GM21390 (cell line): Measurements from ENCODE around the gene PKP1.

Experiments
- ATAC-seq: cut with Tn5 transposase; IDR thresholded peaks from one replicate; pipeline ENCODE4 v1.9.1; 2021; ENCODE audit not compliant: unreplicated experiment

The PKP1 gene

DNA sequence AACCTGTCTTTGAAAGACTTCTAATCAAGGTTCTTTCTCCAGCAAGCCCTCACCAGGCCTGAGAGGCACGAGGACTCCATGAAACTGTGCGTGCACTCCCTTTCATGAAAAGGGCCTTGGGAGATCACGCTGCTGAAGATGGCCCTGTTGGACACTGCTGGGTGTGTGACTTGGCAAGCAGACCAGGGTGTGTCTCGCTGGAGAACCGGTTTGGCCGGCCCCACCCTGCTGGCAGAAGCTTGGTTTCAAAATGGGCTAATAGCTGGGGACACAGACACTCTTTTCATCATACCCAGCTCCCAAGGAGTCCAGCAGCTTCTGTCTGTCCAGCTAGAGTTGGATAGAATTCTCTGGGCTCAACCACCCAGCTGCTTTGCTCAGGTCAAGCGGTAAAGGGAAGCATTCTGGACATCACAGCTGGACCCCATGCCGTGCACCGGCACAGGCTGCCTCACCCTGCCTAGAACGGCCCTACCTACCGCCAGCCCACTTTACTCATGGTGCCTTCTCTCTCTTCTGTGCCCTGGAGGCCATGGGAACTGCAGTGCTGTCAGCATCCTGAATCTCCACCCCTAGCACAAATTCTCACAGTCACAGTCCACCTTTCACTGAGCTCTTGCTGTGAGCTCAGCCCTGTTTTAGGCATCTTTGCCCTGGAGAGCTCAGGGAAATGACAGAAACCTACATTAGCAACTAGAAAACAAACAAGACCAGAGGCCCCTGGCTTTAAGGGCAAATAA is 24.6 kb downstream of the PKP1 start:
- ATAC-seq, result no peak

- ATAC-seq, result no peak
Observed at GRCh38 chr1:201309416-201309815, 26.1 kb downstream of the PKP1 start.

DNA sequence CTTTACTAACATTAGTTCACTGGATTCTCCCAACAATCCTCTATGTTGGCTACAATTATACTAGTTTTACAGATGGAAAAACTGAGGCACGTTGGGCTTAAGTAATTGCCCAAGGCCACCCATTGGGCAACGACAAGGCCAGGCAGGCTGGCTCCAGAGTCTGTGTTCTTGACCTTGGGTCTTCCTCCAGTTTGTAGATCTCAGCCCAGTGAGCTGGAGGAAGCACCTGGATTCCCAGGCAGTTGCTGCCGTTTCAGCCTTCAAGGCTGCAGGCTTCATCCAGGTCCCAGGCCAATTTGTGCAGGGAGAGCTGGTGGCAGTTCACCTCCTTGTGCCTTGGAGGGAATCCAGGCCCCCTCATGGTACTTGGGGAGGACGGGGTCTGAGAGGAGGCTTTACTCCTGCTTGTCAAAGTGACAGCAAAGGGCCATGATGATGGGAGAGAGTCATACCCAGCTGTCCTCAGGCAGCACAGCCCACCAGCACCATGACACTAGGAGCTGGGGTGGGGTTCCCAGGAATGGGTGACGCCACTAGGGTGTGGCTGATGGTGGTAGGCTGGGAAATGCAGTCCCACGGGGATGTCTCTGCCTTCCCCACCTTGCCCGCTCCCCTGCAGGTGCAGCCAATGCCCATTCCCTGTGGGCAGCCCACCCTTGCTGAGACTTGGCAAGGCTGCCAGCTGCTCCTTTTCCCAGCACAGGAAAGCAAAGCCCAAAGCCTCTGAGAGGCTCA is 27.1 kb downstream of the PKP1 start:
- no peak for ATAC-seq

DNA sequence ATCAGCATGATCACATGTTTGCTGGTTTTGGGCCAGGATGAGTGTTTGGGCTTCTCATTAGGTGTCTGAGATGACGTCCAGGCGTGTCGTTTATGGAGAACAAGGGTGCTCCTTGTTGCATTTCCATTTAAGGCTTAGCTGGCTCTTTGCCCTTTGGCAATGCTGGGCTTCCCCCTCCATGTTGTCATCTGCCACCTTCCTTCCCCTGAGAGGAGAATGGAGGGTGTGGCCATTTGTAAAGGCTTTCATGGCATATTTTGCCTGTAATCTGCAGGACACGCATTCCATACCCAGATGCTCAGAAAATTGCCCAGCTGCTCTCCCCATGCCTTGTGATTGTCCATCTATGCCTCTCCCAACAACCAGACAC is 27.7 kb downstream of the PKP1 start:
- ATAC-seq, result no peak

DNA sequence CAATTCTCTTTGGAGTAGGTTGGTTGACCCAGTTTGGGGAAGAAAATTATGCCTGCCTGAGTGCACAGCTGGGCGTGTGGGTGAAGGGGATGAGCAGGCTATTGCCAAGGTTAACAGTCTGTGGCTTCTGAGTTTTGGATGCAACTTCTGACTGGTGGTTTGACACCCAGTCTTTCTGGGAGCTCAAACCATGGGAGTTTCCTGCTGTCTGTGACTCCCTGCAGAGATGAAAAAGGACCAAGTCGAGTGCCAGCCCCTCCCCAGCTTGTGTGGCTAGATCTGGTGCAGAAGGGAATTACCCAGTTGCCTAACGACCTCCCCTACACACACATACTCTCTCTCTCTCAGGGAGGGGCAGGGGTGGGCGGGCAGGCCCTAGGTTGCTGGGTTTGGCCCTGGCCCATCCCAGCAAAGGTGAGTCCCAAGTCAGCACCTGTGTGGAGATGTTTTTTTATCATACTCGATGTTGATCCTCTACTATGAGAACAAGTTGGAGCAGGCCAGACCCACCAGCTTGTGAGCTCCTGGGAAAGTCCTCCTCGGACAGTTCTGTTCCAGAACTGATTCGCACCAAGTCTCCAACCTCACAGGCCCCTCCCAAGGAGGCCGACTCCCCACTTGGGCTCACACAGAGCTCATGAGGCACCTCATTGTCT is 28.2 kb downstream of the PKP1 start:
- no peak for ATAC-seq

GRCh38 chr1:201312298-201312697 is 29.0 kb downstream of the PKP1 start:
- ATAC-seq, result no peak

GRCh38 chr1:201313086-201313485 is 29.8 kb downstream of the PKP1 start:
- ATAC-seq, result no peak

DNA sequence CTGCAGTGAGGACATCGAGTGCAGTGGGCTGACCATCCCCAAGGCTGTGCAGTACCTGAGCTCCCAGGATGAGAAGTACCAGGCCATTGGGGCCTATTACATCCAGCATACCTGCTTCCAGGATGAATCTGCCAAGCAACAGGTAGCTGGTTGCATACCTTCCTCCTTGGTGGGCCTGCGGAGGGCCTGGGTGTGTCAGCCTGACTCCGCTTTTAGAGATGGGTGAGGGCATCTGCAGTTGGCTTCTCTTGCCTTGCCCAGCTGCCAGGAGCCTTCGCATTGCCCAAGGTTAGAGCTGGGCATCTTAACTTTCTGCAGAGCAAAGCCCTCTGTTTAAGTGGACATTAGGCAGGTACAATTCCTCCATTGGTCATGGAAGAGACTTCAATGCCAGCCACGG is 33.2 kb downstream of the PKP1 start:
- ATAC-seq, result no peak

GRCh38 chr1:201317551-201317950 is 34.2 kb downstream of the PKP1 start:
- ATAC-seq, result no peak

- ATAC-seq, result no peak
Observed at GRCh38 chr1:201318504-201319340, 35.4 kb downstream of the PKP1 start.

GRCh38 chr1:201319631-201320030 is 36.3 kb downstream of the PKP1 start:
- ATAC-seq, result no peak

DNA sequence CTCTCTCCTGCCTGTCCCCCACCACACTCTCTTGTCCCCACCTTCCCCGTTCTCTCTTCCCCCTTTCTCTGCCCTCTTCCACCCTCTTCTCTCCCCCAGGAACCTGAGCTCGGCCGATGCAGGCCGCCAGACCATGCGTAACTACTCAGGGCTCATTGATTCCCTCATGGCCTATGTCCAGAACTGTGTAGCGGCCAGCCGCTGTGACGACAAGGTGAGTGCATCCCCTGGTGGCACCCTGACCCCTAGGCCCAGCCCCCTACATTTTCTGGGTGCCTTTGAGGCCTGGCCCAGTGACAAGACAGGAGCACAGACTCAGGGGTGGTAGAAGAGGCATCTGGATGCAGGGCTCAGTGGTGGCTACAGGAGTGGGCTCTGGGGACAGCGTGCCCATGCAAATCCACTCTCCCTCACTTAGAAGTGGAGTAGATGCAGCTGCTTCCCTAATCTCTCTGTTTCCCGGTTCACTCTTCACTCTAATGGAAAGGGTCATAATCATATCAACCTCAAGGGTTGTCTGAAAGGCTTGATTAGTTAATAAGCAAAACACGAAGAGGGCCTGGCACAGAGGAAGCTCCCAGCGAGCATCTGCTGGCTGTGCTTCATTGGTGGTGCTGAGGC is 37.0 kb downstream of the PKP1 start:
- no peak for ATAC-seq

- no peak for ATAC-seq
Observed at GRCh38 chr1:201321826-201322390, 38.6 kb downstream of the PKP1 start.

GRCh38 chr1:201322653-201323510 is 39.6 kb downstream of the PKP1 start:
- no peak for ATAC-seq

DNA sequence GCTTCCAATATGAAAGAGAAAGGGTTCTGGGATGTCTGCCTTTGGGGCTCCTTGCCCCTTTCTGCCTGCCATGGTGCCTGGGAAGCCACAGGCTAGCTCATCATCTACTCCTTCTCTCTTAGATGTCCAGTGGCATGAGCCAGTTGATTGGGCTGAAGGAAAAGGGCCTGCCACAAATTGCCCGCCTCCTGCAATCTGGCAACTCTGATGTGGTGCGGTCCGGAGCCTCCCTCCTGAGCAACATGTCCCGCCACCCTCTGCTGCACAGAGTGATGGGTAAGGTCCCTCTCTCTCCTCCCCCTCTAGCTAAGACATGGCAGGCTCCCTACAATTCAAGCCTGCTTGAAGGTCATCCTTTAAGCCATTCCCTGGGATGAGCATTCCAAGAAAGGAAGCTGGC is 41.0 kb downstream of the PKP1 start:
- ATAC-seq, result no peak

GRCh38 chr1:201324821-201325677 is 41.7 kb downstream of the PKP1 start:
- no peak for ATAC-seq

- ATAC-seq, result no peak
Observed at GRCh38 chr1:201325678-201326060, 42.4 kb downstream of the PKP1 start.

DNA sequence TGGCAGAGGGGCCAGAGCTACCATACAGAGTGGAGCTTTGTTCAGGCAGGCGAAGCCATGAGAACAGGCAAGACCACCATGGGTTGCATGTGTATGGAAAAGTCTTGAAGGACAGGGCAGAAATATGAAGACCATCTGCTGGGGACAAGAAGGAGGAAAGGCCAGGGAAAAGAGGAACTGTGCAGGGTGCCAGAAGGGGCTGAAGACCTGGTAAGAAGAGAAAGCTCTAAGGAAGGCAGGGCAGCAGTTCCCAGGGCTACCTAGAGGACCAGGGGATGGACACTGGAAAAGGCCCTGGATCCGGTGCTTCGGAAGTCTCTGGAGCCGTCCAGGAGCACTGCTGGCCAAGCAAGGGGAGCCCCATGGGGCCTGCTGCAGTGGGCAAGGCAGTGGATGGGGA is 43.4 kb downstream of the PKP1 start:
- ATAC-seq, result no peak
